GM21737 (cell line): ENCODE data around the gene DCN.

ENCODE experiments used
- ATAC-seq: cut with Tn5 transposase; IDR thresholded peaks from one replicate; pipeline ENCODE4 v1.9.1; 2021; ENCODE audit warnings: mild to moderate bottlenecking, moderate library complexity; ENCODE audit not compliant: unreplicated experiment

The DCN gene

DNA sequence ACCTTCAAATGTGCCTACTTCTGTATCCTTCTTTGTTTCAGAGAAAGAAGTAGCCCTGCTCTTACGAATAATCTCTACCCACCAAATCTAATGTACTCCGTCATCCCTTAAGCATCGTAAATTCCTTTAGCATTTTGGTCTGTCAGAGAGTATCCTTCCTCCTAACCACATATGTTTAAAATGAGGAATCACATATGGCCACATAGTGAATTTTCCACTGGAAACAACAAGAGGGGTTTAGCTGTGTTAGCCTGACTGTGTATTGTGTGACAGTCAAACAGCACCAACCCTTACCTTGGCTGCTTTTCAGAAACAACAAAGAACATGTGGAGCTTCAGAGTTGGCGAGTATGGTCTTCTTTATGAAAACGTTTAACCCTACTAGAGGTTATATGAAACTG, 76.8 kb downstream of the DCN start:
- no peak for ATAC-seq

DNA sequence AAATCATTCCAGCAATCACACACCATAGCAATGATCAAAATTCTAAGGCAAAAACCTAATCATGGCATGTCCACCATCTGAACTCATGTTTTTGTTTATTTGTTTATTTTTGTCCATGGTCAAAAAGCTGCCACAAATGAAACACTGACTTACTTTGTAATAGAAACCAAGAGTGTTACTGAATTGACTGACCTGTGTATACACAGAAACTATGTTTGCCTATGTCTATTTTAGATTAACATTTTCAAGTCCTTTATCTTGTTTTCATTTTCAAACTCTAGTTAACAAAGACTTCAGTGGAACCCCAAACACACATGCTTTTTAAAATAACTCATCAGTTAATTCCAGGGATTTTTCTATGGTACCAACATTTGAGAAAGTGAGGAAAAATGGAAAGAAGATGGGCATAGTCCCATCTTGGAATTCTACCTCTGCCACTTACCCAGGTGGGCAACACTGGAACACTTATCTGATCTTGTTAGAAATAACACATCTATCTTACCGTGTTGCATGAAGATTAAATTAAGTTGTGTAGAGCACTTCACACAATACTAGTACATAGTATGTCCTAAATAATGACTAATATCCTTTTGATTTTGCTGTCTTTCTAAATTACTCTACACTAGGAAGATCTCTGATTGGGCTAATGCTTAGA, 77.7 kb downstream of the DCN start:
- ATAC-seq, result peak; percentile 55

DNA sequence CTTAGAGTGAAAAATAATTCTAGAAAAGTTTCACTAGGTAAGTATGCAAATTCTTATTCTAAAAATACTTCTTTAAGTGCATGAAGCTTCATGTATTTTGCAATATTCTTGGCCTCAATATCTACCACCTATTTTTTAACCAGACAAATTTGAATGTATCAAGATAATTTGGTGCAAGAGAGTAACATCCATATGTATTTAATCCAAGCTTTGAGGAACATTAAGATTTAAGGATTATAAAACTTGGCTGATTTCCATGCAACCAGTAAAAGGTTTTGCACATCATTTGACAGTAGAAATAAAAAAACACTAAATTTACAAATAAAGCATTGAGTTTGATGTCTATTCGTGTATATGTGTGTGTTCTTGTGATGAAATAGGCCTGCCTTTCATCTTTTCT, 79.0 kb downstream of the DCN start:
- no peak for ATAC-seq

DNA sequence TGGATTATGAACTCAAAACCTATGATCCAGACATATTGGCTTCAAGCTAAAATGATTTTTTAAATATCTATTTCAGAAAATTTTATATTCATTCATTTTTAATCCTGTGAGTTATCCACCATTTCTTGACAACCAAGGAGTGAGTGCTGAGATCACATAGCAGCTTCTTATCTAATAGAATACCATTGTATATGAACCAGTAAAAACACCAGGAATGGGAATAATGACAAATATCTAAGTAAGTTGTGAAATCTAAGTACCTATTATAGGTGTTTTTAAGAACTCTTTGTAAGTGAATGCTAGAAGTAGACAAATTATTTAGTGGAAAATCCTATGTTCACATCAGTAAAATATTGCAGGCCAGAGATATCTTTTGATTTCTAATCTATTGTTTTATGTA, 79.5 kb downstream of the DCN start:
- ATAC-seq, result no peak

DNA sequence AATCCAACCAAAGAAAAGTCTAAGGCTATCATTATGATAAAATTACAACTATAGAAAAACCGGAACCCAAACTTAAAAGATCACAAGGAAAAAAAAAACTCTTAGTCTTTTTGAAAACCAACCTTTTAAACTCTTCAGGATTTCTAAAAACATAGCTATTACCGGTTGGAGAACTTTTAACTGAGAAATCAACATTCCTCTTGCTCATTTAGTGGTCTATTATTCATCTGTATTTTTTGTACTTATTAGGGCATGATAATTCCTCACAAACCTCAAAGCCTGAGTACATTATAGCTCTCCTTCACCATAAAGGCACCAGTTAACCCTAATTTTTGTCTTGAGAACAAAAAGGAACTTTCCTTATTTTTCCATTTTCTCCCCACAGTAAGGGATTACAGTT, 81.7 kb downstream of the DCN start:
- no peak for ATAC-seq

DNA sequence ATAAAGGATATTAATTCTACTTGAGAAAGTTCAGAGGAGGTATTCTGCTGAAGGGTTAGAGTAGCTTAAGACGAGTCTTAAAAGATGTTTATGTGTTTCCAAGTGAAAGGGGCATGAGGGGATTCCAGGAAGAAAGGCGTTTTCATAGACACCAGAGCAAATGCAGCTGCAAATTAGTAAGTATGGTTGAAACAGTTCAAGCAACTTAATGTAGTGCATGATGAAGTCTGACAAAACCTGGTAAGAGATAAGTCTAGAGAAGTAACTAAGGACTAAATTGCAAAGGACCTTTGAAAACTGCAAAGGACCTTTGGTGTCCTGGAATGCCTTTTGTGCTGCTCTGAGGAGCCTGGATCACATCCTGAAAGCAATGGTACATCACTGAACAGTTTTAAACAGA, 82.8 kb downstream of the DCN start:
- no peak for ATAC-seq

DNA sequence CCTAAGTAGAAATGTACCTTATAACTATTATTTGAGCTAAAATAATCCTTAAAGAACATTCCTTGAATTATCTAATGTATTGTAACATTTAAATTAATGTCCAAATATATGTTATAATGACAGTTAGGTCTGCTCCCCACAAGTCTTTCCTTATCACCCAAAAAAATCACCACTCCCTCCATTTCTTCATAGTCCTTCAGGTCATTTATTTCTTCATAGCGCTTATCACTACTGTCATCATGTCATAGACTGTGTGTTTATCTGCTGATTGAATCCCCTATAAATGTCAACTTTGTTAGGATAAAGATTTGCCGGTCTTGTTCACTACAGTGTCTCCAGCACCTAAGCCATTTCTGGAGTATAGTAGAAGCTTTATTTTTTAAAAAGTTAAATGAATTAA, 83.3 kb downstream of the DCN start:
- no peak for ATAC-seq

DNA sequence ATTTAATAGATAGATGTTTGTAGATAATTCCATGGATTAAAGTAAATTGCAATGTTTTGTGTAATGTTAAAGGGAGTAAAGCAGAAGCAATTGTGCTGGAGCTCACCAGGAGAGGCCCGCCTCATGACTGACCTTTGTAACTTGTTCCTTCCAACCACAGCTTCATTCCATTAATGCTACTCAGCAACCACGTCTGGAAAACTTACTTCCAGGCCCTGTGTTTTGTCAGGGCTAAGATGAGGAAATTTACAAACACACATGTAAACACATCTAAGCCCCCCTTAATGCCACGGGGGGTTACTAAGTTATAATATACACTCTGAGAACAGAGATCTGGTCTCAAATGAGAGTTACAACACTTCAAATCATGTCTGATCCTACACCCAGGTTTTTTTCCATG, 83.7 kb downstream of the DCN start:
- no peak for ATAC-seq

DNA sequence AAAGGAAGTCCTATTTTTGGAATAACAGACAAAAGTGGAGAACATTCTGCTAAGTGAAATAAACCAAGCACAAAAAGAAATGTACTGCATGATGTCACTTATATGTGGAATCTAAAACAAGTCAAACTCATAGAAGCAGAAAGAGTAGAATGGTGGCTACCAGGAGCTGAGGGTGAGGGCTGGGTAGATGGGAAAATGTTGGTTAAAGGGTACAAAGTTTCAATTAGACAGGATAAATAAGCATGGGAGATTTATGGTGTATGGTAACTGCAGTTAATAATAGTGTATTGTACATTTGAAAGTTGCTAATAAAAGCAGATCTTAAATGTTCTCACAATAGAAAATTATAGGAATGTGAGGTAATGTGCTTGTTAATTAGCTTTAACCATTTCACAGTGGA, 84.2 kb downstream of the DCN start:
- no peak for ATAC-seq

DNA sequence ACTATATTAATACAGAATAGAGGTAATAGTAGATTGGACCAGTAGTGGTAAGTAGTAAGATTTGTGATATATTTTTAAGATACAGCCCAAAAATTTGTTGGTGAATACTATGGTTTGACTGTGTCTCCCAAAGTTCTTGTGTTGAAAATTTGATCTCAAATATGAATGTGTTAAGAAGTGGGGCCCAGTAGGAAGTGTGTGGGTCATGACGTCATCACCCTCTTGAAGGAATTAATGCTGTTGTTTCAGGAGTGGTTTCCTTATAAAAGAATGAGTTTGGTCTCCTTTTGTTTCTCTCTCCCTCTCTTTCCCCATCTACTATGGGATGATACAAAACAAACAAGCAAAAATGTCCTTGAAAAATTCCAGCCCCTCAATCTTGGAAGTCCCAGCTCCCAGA, 87.7 kb downstream of the DCN start:
- ATAC-seq, result no peak

DNA sequence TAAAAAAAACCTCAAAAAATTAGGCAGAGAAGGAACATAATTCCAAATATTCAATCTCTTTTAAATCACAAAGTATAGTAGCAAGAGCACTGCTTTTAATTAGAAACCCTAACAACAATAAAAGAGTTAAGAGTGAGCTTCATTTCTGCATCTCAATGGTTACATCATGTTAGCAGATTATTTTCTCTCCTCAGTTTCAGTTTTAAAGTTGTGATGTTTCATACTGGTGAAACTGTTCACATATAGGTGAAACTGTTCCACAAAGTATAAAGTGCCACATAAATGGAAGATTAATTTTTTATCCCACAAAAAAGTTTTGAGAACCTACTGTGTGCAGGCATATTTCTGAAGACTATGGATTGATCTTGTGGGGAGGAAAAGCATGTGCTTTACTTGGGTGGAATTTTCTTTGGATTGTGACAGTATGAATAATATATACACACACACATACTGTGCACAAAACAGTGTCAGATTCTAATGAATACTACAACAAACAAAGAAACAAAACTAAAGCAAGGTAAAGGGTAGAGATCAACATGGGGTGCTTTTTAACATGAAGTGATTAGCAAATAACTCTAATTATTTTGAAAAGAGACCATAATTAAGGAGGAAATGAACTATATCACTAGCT, 88.5 kb downstream of the DCN start:
- ATAC-seq, result no peak

DNA sequence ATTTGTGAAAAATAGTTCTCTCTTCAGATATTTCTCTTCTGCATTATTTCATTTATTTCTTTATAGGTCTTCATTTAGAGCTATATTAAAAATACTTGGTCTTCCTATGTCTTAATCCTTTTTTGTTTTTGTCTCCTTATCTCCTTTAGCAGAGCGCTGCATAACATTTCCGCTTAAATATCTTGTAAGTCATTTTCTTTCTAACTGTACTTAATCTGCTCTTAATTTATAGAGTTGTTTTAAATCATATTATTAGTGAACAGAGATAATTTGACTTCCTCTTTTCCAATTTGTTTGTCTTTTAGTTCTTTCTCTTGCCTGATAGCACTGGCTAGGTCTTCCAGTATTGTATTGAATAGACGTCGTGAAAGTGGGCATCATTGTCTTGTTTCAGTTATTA, 89.3 kb downstream of the DCN start:
- ATAC-seq, result no peak

DNA sequence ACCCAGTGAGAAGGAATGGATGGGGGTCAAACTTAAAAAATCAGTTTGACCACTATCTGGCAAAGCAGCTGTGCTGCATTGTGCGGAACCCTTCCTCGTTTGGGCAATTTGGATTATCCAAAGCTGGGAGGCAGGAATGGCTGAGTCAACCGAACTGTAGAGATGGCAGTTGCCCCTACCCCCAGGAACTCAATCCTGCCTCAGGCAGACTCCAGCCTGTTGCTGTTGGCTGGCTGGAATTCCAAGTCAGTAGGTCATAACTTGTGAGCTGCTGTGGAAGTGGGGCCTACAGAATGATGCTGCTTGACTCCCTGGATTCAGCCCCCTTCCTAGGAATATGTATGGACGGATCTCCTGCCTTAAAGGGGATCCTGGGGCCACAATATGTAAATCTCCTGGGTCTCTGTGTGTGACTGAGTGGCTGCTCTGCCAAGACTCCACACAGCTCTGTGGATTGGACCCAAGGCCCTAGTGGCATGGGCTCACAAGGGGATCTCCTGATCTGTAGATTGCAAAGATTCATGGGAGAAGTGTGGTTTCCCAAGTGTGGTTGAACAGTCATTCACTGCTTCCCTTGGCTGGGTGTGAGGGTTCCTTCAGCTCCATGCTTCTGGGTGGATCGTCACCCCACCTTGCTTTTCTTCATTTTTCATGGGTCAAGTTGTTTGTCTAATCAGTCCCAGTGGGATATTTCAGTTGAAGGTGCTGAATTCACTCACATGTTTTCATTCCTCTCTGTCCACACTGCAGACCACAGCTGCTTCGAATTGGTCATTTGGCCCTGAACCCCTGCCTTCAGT, 90.5 kb downstream of the DCN start:
- no peak for ATAC-seq
